Thyroid gland (tissue), 4 donors: ENCODE measurements around the gene ACVR1. TPM values are rescaled to one million over a fixed set of nuclear protein-coding genes. Genes with fewer than 3 reads are reported as not detected.

ENCODE experiments used
- DNase-seq, 2 donors: peaks; one replicate each; pipeline ENCODE4 v3.0.0-alpha.2; 2019
- H3K27ac ChIP-seq, 3 donors: fragments of 200-600 bp; sonication (generic); 1 replicate in 2 of 3; 2 replicates in 1 of 3; pipeline ENCODE4 v1.5.1; 2016 to 2019; ENCODE audit warnings: mild to moderate bottlenecking in 1 of 3, moderate library complexity in 1 of 3
- H3K27me3 ChIP-seq: fragments of 200-600 bp; sonication (generic); one replicate; pipeline ENCODE4 v1.5.1; 2019
- H3K36me3 ChIP-seq, 2 donors: fragments of 200-600 bp; sonication (generic); one replicate each; pipeline ENCODE4 v1.5.1; 2016 to 2019
- H3K4me1 ChIP-seq, 2 donors: fragments of 200-600 bp; sonication (generic); one replicate each; pipeline ENCODE4 v1.5.1; 2017 to 2019
- H3K4me3 ChIP-seq, 3 donors: fragments of 200-600 bp; sonication (generic); replicated peaks in 1 of 3; 1 replicate in 2 of 3; 2 replicates in 1 of 3; pipeline ENCODE4 v1.5.1; 2016; ENCODE audit warnings: mild to moderate bottlenecking in 1 of 3
- H3K9me3 ChIP-seq: fragments of 200-600 bp; sonication (generic); one replicate; pipeline ENCODE4 v1.5.1; 2017
- POLR2A ChIP-seq, 2 donors: fragments of 450-650 bp; IDR thresholded peaks; one replicate each; pipeline ENCODE4 v1.6.1; 2017; ENCODE audit warnings: antibody characterized with exemption in 2 of 2, mild to moderate bottlenecking in 2 of 2, moderate library complexity in 1 of 2
- WGBS, 2 donors: methylation state at CpG; one replicate each; pipeline ENCODE4 v1.1.5; 2017; 5-methylcytosine and 5-hydroxymethylcytosine counted together
- intact Hi-C: fragments of 100-400 bp; cut with DNase I; formaldehyde crosslinking; loops from one replicate; pipeline ENCODE4 v1.15.1; 2023
- total RNA-seq, 4 donors: library from RNA; depleted of rRNA; stranded (reverse); fragments of >200 nt; gene quantifications; one replicate each; pipeline ENCODE4 v1.2.3, GENCODE V29; 2016
- TF ChIP-seq, protein P1 (sequence below), 6 experiments: fragments of 200-600 bp in 3 of 6; fragments of 450-650 bp in 3 of 6; sonication (generic) in 3 of 6; IDR thresholded peaks; one replicate each; pipeline ENCODE4 v1.5.1; 2016 to 2019; ENCODE audit warnings: antibody characterized with exemption in 6 of 6, mild to moderate bottlenecking in 2 of 6, inconsistent platforms in 1 of 6, moderate library complexity in 1 of 6

ACVR1 gene
- total RNA-seq, 4 donors from 2014 or later, result 42.7 to 55.8 (median 46.3) TPM

DNA sequence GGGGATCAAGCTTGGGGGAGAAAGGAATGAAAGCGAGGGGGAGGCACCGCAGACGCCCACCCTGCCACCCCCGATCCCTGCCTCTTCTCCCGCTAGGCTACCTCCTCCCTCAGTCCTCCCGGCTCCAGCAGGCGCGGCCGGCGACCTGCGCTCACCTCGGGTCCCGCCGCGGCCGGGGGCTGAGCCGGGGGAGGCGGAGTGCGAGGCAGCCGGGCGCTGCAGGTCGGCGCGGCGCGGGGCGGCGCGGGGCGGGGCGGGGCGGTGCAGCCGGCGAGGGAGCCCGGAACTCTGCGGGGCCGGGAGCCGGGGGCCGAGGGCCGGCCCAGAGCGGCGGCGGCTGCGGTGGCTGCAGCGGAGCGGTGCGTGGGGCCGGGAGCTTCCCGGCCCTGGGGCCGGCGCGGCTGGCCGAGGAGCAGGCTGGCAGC lies 477 bp downstream of the ACVR1 start:
- Histone ChIP-seq H3K27me3 (no peaks in the 10 kb centered on the region), H3K27ac (peak overlapping the region; percentile 92 to 97 (median 97)), H3K4me1 (peaks cover 17 to 37% of the 10 kb centered on the region in 2 donors), H3K9me3 (peaks cover 3% of the 10 kb centered on the region), H3K4me3 (peak overlapping the region in 2 of 3 donors; percentile 56 to 60), H3K36me3 (no peaks in the 10 kb centered on the region)
- DNase-seq, result peak; percentile 56 to 61
- 0% methylated on average over 1 of the region's 53 CpGs; no CpG with 5 or more reads in 1 of the 2 donors for WGBS, 2 donors
- peak; percentile 15 to 26 for TF ChIP-seq POLR2A (IDR thresholded peaks at IDR 0.05)
- TF ChIP-seq, protein P1, sequence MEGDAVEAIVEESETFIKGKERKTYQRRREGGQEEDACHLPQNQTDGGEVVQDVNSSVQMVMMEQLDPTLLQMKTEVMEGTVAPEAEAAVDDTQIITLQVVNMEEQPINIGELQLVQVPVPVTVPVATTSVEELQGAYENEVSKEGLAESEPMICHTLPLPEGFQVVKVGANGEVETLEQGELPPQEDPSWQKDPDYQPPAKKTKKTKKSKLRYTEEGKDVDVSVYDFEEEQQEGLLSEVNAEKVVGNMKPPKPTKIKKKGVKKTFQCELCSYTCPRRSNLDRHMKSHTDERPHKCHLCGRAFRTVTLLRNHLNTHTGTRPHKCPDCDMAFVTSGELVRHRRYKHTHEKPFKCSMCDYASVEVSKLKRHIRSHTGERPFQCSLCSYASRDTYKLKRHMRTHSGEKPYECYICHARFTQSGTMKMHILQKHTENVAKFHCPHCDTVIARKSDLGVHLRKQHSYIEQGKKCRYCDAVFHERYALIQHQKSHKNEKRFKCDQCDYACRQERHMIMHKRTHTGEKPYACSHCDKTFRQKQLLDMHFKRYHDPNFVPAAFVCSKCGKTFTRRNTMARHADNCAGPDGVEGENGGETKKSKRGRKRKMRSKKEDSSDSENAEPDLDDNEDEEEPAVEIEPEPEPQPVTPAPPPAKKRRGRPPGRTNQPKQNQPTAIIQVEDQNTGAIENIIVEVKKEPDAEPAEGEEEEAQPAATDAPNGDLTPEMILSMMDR (IDR thresholded peaks at IDR 0.05), result no peak
- intact Hi-C loops, result loop anchor here (5.0 kb wide), 1 partner anchor 93 kb away; no protein-coding TSS in a partner anchor

DNA sequence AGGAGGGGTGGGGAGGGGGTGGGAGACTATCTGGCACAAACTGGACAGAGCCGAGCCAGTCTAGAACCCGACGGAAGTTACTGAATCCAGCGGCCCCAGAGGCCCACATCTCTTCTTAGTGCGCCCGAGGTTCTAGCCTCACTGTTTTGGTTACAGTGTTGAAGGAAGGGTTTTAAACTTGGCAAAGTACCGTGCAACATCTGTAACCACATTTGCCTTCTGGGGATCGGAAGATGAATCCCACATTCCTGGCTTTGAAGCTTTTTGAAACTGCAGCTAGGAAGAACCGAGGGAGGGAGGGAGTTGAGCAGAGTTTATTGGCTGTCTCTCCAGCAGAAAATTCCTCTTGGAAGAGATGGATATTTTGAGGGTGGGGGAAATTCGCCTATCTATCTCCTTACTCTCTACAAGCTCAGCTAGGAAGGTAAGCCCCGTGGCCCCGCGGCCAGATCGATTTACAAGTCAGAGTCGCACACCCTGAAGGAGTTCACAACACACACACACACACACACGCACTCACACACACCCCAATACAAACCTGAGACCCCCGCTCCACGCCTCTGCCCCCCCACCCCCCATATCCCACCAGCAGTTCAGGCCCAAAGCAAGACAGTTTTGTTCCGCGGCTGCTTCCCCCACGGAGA lies 1.0 kb downstream of the ACVR1 start:
- TF ChIP-seq, protein P1 (IDR thresholded peaks at IDR 0.05), result no peak
- TF ChIP-seq POLR2A (IDR thresholded peaks at IDR 0.05), result peak in 1 of 2 donors; percentile 44
- H3K9me3 ChIP-seq, result peaks cover 1% of the 10 kb centered on the region
- 1 to 2% methylated on average over 20 of the region's 21 CpGs for WGBS, 2 donors
- peak overlapping the region; percentile 80 to 97 (median 86) for H3K27ac ChIP-seq
- no peaks in the 10 kb centered on the region for H3K27me3 ChIP-seq
- peak; percentile 51 to 53 for DNase-seq
- intact Hi-C loops, result loop anchor here (5.0 kb wide), 1 partner anchor 93 kb away; no protein-coding TSS in a partner anchor
- peaks cover 17 to 37% of the 10 kb centered on the region in 2 donors for H3K4me1 ChIP-seq
- H3K4me3 ChIP-seq, result peak overlapping the region in 2 of 3 donors; percentile 29 to 60
- H3K36me3 ChIP-seq, result no peaks in the 10 kb centered on the region

DNA sequence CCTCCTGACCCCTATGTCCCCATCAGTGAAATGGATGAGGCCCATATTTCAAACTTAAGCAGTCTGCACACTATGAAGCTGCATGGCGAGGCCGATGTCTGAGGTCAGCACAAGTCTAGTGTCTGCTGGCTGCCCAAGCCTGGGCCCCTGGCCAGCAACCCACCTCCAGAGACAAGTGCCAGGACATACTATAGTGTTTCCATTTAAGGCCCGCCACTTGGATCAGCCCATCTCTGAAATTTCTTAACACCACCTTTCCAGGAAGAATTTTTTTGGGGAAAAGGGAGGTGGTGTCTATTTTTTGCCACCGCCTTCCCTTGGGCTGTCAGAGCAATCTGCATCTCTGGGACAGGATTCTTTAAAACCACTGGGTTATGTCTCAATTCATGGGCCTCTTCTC lies 1.8 kb downstream of the ACVR1 start:
- DNase-seq, result peak; percentile 40 to 50
- intact Hi-C loops, result no loop called here
- TF ChIP-seq POLR2A (IDR thresholded peaks at IDR 0.05), result no peak
- TF ChIP-seq, protein P1 (IDR thresholded peaks at IDR 0.05), result no peak
- no peaks in the 10 kb centered on the region for H3K9me3 ChIP-seq
- 71 to 88% methylated on average over 4 of the region's 4 CpGs for WGBS, 2 donors
- H3K4me3 ChIP-seq, result peak overlapping the region in 1 of 3 donors; percentile 60
- H3K27ac ChIP-seq, result peak overlapping the region; percentile 80 to 97 (median 86)
- peaks cover 17 to 37% of the 10 kb centered on the region in 2 donors for H3K4me1 ChIP-seq
- no peaks in the 10 kb centered on the region for H3K36me3 ChIP-seq
- H3K27me3 ChIP-seq, result no peaks in the 10 kb centered on the region

DNA sequence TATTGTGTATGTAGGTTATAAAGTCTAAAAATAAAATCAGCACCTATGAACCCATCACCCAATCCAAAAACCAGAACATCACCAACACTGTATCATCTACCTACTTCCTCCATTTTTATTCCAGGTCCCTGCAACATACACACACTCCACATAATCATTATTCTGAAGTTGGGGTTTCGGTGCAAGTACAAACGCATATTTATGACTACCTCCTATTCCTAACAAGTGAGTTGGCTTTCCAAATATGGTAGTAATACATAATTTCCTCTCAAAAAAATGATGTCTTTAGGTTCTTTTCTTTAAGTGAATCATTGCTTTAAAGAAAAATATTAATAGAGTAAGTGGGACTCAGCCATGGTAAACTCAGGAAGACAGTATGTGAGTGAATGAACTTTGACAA lies 3.3 kb downstream of the ACVR1 start:
- 98 to 100% methylated on average over 2 of the region's 2 CpGs for WGBS, 2 donors
- Histone ChIP-seq H3K9me3 (no peaks in the 10 kb centered on the region), H3K4me3 (no peak overlapping the region), H3K36me3 (no peaks in the 10 kb centered on the region), H3K27ac (no peak overlapping the region), H3K27me3 (no peaks in the 10 kb centered on the region), H3K4me1 (peaks cover 20 to 44% of the 10 kb centered on the region in 2 donors)
- intact Hi-C loops, result no loop called here
- DNase-seq, result no peak
- no peak for TF ChIP-seq POLR2A (IDR thresholded peaks at IDR 0.05)
- TF ChIP-seq, protein P1 (IDR thresholded peaks at IDR 0.05), result no peak

DNA sequence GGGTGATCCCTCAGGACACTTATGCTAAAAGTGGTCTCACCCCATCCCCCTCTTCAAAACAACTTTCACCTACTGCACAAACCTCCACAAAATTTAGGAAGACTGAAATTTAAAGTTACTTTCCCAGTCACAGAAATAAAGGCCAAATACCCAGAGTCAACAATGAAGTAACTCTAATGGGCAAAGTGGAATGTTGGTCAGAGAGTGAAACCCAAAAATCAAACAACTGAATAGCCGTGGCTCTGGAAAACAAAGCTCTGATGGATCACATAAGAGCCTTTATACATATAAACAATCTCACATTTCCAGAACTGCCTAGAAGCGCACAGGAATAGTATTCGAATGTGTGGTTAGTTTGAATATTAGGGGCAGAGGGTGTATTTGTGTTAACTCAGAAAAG lies 4.7 kb downstream of the ACVR1 start:
- intact Hi-C loops, result no loop called here
- H3K4me1 ChIP-seq, result peaks cover 30 to 55% of the 10 kb centered on the region in 2 donors
- no peak overlapping the region for H3K4me3 ChIP-seq
- TF ChIP-seq, protein P1 (IDR thresholded peaks at IDR 0.05), result no peak
- no peak for TF ChIP-seq POLR2A (IDR thresholded peaks at IDR 0.05)
- DNase-seq, result no peak
- no peaks in the 10 kb centered on the region for H3K27me3 ChIP-seq
- H3K27ac ChIP-seq, result peak overlapping the region in 1 of 3 donors; percentile 11
- H3K36me3 ChIP-seq, result no peaks in the 10 kb centered on the region
- no peaks in the 10 kb centered on the region for H3K9me3 ChIP-seq
- 64 to 71% methylated on average over 3 of the region's 3 CpGs for WGBS, 2 donors
